T1000 (cell line): Measurements from ENCODE around the gene GPRC5A.

Experiments used
- DNase-seq: peaks from one replicate; lab custom pipeline; 2025; ENCODE audit warnings: mixed read lengths; lab: John Stamatoyannopoulos, UW

The GPRC5A gene

GRCh38 chr12:12941450-12942350, 50.3 kb downstream of the GPRC5A start:
- no peak for DNase-seq

- DNase-seq, result no peak
These were observed 52.4 kb downstream of the GPRC5A start for GRCh38 chr12:12943586-12944260.

GRCh38 chr12:12945591-12945990, 54.2 kb downstream of the GPRC5A start:
- no peak for DNase-seq

GRCh38 chr12:12946686-12947355, 55.5 kb downstream of the GPRC5A start:
- no peak for DNase-seq

GRCh38 chr12:12947902-12948301, 56.5 kb downstream of the GPRC5A start:
- no peak for DNase-seq

- no peak for DNase-seq
These were observed 60.1 kb downstream of the GPRC5A start for GRCh38 chr12:12951504-12951903.

- DNase-seq, result no peak
These were observed 60.7 kb downstream of the GPRC5A start, which contains the start of gene GPRC5D for GRCh38 chr12:12952036-12952435. GPRC5D (minus strand) TSS chr12:12952170; CDS start chr12:12950384, 1,786 bp downstream.

GRCh38 chr12:12954356-12954755, 63.0 kb downstream of the GPRC5A start:
- no peak for DNase-seq

GRCh38 chr12:12954878-12955625, 63.7 kb downstream of the GPRC5A start:
- DNase-seq, result no peak

- DNase-seq, result no peak
These were observed 67.5 kb downstream of the GPRC5A start for GRCh38 chr12:12958886-12959285.

GRCh38 chr12:12960639-12961209, 69.4 kb downstream of the GPRC5A start:
- DNase-seq, result no peak

GRCh38 chr12:12964255-12964654, 72.9 kb downstream of the GPRC5A start:
- DNase-seq, result no peak

GRCh38 chr12:12965836-12966235, 74.5 kb downstream of the GPRC5A start:
- DNase-seq, result no peak
